ENCODE data around the gene CYP11A1. TPM values are rescaled to one million over a fixed set of nuclear protein-coding genes. Genes with fewer than 3 reads are reported as not detected.
"Not testable (repeated sequence)": the region's sequence is repeated elsewhere in the genome, so short reads cannot be mapped to it uniquely, and the experiment has no call there.

The CYP11A1 gene
- total RNA-seq, 1 experiment from 2014 or later = 1.7 TPM

GRCh38 chr15:74362482-74362881, 5.0 kb downstream of the CYP11A1 start:
- H3K27me3 ChIP-seq (ENCODE audit: insufficient read depth, low read length) = no peaks in the 10 kb centered on the region
- H2BK12ac ChIP-seq (ENCODE audit: insufficient read length, low read depth, low read length) = no peak overlapping the region
- H3K23ac ChIP-seq (ENCODE audit: insufficient read length, low read depth, low read length) = no peak overlapping the region
- H3K4me3 Mint-ChIP-seq = no peak overlapping the region
- no peak overlapping the region for H2AK5ac ChIP-seq (ENCODE audit: insufficient read length, low read length)
- H3K4me1 ChIP-seq (ENCODE audit: insufficient read depth, low read length) = peaks cover 2% of the 10 kb centered on the region; the same call in 1 of the 2 replicates
- no peak overlapping the region for H3K9ac ChIP-seq (ENCODE audit: extremely low read depth, insufficient read length, low read length)
- H2AFZ ChIP-seq (ENCODE audit: low read length) = no peak overlapping the region
- peaks cover 39% of the 10 kb centered on the region for H3K27me3 Mint-ChIP-seq (ENCODE audit: low read depth)
- no peaks in the 10 kb centered on the region for H3K9me3 Mint-ChIP-seq
- H2BK5ac ChIP-seq (ENCODE audit: insufficient read length, low read length) = no peak overlapping the region
- no peak overlapping the region for H3K4ac ChIP-seq (ENCODE audit: low read depth, low read length)
- no peak overlapping the region for H3K18ac ChIP-seq (ENCODE audit: insufficient read length, low read depth, low read length)
- no peak overlapping the region for H3K27ac Mint-ChIP-seq
- peaks cover 18% of the 10 kb centered on the region for H3K23me2 ChIP-seq (ENCODE audit: insufficient read length, low read depth, low read length, poor library complexity, severe bottlenecking)
- no peak for DNase-seq
- H2BK20ac ChIP-seq (ENCODE audit: low read depth, low read length, poor library complexity, severe bottlenecking) = no peak overlapping the region
- no CpG with 5 or more reads among the region's 1 CpG for WGBS (ENCODE audit: extremely low coverage, insufficient read length, low lambda C conversion rate)
- no peak overlapping the region for H4K8ac ChIP-seq (replicated peaks; ENCODE audit: insufficient read length, low read depth, low read length)
- H3K14ac ChIP-seq (ENCODE audit: insufficient read depth, low read length) = no peak overlapping the region
- no peaks in the 10 kb centered on the region for H3K9me3 ChIP-seq (ENCODE audit: control insufficient read depth, low read depth, low read length)
- no peaks in the 10 kb centered on the region for H3K79me1 ChIP-seq (ENCODE audit: insufficient read depth, low read depth, low read length, poor library complexity, severe bottlenecking)
- no peak for TF ChIP-seq CTCF (conservative IDR thresholded peaks at IDR 0.05)
- no peak overlapping the region for H4K91ac ChIP-seq (ENCODE audit: insufficient read length, low read depth, low read length)
- no peak overlapping the region for H2BK15ac ChIP-seq (ENCODE audit: low read depth, low read length)
- H2BK120ac ChIP-seq (ENCODE audit: low read depth, low read length, poor library complexity, severe bottlenecking) = no peak overlapping the region
- no peak overlapping the region for H3T11ph ChIP-seq (ENCODE audit: low read length)
- no peak overlapping the region for H3K4me2 ChIP-seq (ENCODE audit: insufficient read depth, insufficient read length, low read length)
- H3K56ac ChIP-seq (ENCODE audit: insufficient read length, low read depth, low read length) = no peak overlapping the region
- no peak overlapping the region for H3K27ac ChIP-seq (ENCODE audit: insufficient read length, low read depth, low read length)
- H3K79me2 ChIP-seq (ENCODE audit: insufficient read depth, low read length) = no peaks in the 10 kb centered on the region
- no peak overlapping the region for H4K5ac ChIP-seq (ENCODE audit: insufficient read length, low read depth, low read length)
- H3K4me1 Mint-ChIP-seq = peaks cover 13 to 19% of the 10 kb centered on the region in 2 experiments
- no peaks in the 10 kb centered on the region for H4K20me1 ChIP-seq (ENCODE audit: control insufficient read depth, insufficient read depth, insufficient read length)
- H3K36me3 Mint-ChIP-seq (ENCODE audit: insufficient read depth in 1 of 3, low read depth in 3 of 3) = 0 out of 7 replicates have a peak, but pooled peaks cover 0 to 2% (median 0%) of the 10 kb centered on the region in 3 experiments

DNA sequence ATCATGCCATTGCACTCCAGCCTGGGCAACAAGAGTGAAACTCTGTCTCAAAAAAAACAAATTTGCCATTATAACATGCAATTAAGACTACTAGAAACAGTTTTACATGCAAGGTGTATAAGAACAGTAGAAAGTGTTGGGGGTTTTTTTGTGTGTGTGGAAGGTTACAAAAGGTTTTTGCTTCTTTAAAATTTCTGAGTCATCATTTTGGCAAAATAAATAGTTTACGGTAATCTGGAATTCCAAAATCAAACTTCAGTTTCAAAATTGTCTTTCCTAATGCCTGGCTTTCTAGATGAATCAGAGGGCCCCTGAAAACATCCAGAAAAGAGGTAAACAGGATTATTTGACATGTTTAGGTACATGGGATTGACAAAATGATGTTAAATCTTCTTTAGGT, 6.6 kb downstream of the CYP11A1 start:
- not testable (repeated sequence) for H3K79me2 ChIP-seq (ENCODE audit: insufficient read depth, low read length); H3K9me3 Mint-ChIP-seq; H3K4me2 ChIP-seq (ENCODE audit: insufficient read depth, insufficient read length, low read length); H2AK5ac ChIP-seq (ENCODE audit: insufficient read length, low read length); H3K56ac ChIP-seq (ENCODE audit: insufficient read length, low read depth, low read length); H3K9me3 ChIP-seq (ENCODE audit: control insufficient read depth, low read depth, low read length); H4K20me1 ChIP-seq (ENCODE audit: control insufficient read depth, insufficient read depth, insufficient read length); DNase-seq; H3K18ac ChIP-seq (ENCODE audit: insufficient read length, low read depth, low read length); H3K4me3 Mint-ChIP-seq; H3K36me3 Mint-ChIP-seq (ENCODE audit: insufficient read depth in 1 of 3, low read depth in 3 of 3); H2BK15ac ChIP-seq (ENCODE audit: low read depth, low read length); H3K14ac ChIP-seq (ENCODE audit: insufficient read depth, low read length); H3K9ac ChIP-seq (ENCODE audit: extremely low read depth, insufficient read length, low read length); H3K4ac ChIP-seq (ENCODE audit: low read depth, low read length); H2AFZ ChIP-seq (ENCODE audit: low read length); H3T11ph ChIP-seq (ENCODE audit: low read length); H3K27me3 ChIP-seq (ENCODE audit: insufficient read depth, low read length); H2BK12ac ChIP-seq (ENCODE audit: insufficient read length, low read depth, low read length); H3K23ac ChIP-seq (ENCODE audit: insufficient read length, low read depth, low read length); H2BK120ac ChIP-seq (ENCODE audit: low read depth, low read length, poor library complexity, severe bottlenecking); H4K8ac ChIP-seq (replicated peaks; ENCODE audit: insufficient read length, low read depth, low read length); H3K4me1 ChIP-seq (ENCODE audit: insufficient read depth, low read length); H4K91ac ChIP-seq (ENCODE audit: insufficient read length, low read depth, low read length); H3K27ac ChIP-seq (ENCODE audit: insufficient read length, low read depth, low read length); H4K5ac ChIP-seq (ENCODE audit: insufficient read length, low read depth, low read length); H2BK20ac ChIP-seq (ENCODE audit: low read depth, low read length, poor library complexity, severe bottlenecking); H3K27ac Mint-ChIP-seq; H2BK5ac ChIP-seq (ENCODE audit: insufficient read length, low read length); H3K79me1 ChIP-seq (ENCODE audit: insufficient read depth, low read depth, low read length, poor library complexity, severe bottlenecking)
- H3K23me2 ChIP-seq (ENCODE audit: insufficient read length, low read depth, low read length, poor library complexity, severe bottlenecking) = peaks cover 15% of the 10 kb centered on the region
- no CpG with 5 or more reads among the region's 1 CpG for WGBS (ENCODE audit: extremely low coverage, insufficient read length, low lambda C conversion rate)
- Mint-ChIP-seq H3K4me1 (peaks cover 13 to 19% of the 10 kb centered on the region in 2 experiments), H3K27me3 (ENCODE audit: low read depth) (peaks cover 27% of the 10 kb centered on the region)
